Activated naive CD4-positive, alpha-beta T cell treated with anti-CD3 and anti-CD28 coated beads, Interleukin-2, amount 50 U/mL, for 16 hours (primary cell): ENCODE data around the gene PTBP1.

Experiments used
- DNase-seq: peaks from one replicate; pipeline ENCODE4 v3.0.0-alpha.2; 2020

PTBP1 gene

DNA sequence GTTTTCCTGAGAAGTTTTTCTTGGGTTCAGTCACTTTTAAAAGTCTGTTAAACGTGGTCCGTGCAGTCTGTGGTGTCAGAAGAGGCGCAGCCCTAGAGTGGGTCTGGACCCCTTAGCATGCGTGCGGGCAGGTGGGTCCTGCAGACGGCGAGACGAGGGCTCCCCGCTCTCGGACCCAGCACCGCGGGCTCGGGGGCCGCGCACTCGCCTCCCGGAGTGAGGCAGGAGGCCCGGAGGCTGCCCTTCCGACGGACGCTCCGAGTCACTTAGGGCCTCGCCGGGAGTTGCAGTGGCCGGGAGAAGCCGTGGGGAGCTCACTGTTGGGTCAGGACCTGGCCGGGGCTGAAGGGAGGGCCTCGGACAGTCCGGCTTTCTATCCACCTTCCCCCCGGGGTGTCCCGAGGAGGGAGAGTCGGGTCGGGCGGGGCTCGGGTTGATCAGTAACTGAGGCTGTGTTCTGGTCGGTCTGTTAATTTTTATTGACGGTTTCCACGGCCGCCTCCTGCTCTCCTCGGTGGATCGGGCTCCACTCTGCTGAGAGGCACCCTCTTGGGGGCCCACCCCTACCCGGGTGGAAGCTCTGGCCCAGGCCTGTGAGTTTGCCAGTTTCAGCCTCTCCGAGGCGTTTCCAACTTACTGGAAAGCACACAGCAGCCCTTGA is 1.3 kb downstream of the PTBP1 start:
- DNase-seq: no peak

DNA sequence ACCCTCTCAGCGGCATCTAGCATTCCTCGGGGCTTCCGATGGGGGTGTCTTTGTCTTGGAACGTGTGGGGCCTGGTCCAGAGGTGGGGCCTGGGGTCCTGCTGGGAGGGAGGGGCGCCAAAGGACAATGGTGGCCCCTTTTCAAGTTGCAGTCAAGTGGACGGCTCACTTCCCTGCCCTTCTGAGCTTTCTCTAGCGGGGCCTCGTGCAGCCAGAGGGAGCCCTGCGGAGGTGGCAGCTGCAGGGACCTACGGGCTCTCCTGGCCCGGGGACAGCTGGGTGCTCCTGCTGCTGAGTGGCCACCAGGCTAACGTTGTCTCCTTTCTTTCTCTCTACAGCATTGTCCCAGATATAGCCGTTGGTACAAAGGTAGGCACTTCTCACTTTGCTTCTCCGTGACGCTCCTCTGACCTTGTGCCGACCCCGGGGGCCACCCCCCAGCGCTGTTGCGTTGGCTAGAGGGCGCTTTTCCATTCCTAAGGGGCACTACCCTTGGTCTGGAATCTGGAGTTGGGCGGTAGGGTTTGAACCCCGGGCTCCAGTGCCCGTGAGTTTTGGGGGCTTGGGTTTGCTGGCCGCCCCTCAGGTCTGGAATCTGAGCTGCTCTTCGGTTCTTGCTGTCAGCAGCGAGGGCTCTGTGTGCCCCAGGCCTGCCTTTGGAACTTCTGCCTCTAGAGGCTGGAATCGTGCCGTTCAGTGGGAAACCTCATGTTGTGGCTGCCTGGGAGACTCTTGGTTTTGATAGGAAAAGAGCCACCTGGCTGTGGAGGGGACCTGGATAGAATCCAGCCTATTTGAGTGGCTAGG is 2.0 kb downstream of the PTBP1 start:
- DNase-seq: no peak

DNA sequence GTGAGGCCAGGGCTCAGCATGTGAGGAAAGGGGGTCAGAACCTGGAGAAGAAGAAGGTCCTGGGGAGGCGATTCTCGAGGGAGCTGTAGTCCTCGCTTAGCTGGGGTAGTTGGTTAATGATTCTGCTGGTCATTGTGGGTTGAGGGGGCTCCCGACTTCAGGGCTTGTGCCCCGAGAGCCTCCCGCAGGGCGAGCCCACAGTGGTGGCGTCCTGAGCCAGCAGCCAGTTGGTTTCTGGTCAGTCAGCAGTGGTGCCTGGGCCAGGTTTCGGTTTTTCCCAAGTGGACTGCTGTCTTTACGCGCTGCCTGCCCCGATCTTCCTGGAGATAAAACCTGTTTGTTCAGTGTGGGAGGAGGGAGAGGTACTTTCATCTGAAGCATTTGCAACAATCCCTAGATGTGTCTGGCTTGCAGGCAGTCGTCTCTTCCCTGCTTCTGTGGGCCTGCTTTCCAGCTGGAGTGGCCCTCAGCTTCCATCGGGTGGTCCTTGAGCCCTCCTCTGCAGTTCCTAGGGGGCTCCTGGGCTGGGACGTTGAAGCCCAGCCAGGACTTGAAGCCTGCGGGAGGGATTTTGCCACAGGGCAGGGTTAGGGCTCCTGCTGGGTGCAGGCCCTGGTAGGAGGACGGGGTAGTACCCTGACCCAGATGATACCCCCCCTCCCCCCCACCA is 3.2 kb downstream of the PTBP1 start:
- DNase-seq: no peak

DNA sequence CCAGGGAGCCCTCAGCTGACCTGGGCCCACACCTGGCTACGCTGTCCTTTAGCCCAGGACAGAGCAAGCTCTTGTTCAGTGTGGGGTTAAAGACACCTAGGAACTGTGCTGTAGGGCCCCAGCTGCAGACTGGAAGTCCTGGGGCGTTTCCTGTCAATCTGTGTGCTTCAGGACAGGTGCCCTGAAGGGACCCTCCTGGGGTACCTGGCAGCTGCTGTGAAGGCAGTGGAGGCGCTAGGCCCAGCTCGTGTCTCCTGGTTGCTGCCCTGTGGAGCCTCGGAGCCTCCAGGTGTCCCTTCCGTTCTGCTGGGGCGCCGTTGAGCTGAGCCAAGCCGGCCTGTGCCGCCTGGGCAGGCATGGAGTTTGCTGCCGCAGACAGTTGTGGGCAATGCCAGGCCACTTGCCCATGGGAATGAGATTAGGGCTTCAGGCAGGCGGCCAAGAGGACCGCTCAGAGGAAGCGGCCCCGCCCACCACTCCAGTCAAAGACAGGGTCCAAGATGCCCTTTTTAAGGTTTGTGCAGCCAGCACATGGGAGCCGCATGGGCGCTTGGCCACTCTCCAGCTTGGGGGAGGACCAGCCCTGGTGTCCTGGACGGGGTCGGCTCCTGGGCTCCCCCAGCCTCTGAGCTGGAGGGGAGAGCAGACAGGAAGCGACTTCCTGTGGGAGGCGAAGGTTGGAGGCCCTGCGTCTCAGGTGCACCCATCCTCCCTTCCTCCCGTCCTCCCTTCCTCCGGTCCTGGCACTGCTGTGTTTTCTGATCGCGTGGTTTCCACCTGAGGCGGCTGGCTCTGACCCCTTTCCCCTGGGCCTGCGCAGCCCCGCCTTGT is 4.0 kb downstream of the PTBP1 start:
- no peak for DNase-seq

DNA sequence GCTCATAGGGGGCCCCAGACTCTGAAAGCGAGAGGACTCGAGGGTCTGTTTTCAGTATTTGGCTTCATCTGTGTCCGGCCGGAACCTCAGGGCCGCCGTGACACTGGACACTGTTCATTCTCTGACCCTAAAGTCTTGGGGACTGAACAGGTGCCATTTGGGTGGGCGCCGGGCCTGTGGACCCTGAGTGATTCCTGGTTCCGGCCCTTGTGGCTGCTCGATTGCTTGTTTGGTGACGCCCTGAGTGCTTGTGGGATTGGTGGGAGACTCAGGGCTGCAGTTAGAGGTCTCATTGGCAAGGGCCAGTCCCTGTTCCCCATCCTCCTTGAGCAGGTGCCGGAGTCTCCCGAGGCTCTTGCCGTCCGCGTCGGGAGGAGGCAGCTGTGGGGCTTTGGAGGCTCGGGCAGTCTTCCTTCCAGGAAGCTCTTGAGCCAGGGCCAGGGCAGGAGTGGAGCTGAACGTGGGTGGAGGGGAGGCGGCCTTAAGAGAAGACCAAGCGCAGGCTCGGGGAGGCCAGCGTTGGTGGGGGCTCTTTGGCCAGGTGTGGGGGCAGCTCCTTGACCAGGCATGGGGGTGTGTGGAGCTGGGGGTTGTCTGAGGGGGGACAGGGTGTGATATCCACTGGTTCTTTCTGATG is 4.7 kb downstream of the PTBP1 start:
- no peak for DNase-seq

DNA sequence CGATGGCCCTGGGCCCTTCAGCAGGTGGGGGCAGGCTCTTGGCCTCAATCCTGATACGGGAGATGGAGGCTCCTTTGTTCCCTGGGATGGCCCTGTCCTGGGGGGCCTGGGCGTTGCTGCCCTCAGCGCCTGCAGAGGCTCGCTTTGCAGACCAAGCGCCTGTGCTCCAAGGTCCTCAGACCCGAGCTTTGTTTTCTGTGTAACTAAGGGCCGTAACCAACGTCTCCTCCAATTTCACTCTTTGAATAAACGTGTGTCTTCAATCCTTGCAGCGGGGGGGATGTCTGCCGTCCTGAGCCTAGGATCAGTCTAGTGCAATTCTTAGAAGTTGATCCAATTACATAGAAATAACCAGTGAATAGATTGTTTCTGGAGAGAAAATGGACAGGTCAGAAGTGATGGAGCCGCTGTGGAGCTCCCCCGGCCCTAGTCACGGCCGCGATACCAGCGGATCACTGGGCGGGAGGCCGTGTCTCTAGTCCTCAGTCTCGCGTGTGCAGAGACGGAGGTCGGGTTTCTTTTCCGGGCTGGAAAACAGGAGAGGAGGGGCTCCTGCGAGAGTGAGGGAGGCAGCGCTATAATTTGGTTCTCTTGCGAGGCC is 5.3 kb downstream of the PTBP1 start:
- DNase-seq: no peak

DNA sequence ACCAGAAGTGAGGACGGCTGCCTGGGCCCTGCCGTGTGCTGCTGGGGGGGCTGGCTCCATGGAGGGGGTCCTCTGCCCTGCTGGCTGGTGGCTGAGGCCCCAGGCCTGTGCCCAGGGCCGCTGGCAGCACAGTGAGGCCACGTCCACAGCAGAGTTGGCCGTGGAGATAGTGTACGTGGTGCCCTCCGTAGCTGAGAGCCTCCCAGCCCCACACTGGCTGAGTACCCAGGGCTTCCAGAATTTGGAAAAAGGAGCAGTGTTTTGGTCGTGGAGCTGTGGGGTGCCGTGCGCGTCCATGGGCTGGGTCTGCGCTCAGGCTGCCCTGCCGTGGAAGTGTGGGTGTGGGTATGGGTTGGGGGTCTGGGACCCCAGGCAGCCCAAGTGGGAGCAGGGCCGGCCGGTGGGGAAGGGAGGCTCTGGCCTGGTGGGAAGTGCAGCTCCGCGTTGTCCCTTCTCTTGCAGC is 5.9 kb downstream of the PTBP1 start:
- no peak for DNase-seq

DNA sequence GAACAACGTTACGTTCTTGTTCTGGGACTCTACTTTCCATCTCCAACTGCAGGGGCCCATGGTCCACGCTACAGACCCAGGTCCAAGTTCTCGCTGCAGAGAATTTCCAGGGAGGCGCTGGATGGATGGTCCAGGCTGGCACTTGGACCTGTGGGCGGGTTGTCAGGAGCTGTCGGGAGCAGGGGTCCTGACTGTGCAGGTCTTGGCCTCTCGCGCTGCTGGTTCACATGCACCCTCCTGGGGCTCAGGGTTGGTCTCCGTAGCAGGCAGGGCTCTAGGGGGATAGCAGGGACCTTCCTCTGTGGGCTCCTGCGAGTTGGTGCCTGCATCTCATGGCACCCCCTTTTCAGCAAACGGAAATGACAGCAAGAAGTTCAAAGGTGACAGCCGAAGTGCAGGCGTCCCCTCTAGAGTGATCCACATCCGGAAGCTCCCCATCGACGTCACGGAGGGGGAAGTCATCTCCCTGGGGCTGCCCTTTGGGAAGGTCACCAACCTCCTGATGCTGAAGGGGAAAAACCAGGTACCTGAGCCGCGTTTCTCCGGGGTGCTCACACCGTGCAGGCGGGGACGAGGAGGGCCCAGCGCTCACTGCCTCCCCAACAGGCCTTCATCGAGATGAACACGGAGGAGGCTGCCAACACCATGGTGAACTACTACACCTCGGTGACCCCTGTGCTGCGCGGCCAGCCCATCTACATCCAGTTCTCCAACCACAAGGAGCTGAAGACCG is 6.6 kb downstream of the PTBP1 start:
- no peak for DNase-seq

DNA sequence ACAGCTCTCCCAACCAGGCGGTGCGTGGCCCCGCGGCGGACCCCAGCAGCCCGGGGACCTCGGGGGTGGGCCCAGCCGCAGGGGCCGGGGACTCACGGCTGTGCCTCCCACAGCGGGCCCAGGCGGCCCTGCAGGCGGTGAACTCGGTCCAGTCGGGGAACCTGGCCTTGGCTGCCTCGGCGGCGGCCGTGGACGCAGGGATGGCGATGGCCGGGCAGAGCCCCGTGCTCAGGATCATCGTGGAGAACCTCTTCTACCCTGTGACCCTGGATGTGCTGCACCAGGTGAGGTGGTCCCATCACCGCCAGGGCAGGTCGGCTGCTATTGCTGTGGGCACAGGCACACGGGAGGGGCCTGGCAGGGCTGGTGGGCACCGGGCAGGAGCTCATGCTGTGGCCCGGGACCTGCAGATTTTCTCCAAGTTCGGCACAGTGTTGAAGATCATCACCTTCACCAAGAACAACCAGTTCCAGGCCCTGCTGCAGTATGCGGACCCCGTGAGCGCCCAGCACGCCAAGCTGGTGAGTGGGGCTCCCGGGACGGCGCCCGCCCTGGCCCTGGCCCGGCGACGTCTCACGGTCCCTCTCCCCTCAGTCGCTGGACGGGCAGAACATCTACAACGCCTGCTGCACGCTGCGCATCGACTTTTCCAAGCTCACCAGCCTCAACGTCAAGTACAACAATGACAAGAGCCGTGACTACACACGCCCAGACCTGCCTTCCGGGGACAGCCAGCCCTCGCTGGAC is 7.3 kb downstream of the PTBP1 start:
- DNase-seq: no peak

DNA sequence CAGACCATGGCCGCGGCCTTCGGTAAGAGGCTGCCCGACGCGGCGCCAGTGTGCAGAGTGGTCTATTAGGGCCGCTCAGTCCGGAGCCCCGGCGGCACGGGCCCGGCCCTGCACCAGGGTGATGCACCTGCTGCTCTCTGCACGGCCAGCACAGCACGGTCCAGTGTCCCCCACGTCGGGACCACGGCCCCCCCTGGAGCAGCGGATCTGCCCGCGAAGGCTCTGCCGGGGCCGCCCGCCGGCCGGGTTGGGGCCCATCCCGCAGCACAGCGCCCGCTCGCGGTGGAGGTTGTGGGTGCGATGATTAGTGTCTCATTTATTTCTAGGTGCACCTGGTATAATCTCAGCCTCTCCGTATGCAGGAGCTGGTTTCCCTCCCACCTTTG is 7.9 kb downstream of the PTBP1 start:
- no peak for DNase-seq

DNA sequence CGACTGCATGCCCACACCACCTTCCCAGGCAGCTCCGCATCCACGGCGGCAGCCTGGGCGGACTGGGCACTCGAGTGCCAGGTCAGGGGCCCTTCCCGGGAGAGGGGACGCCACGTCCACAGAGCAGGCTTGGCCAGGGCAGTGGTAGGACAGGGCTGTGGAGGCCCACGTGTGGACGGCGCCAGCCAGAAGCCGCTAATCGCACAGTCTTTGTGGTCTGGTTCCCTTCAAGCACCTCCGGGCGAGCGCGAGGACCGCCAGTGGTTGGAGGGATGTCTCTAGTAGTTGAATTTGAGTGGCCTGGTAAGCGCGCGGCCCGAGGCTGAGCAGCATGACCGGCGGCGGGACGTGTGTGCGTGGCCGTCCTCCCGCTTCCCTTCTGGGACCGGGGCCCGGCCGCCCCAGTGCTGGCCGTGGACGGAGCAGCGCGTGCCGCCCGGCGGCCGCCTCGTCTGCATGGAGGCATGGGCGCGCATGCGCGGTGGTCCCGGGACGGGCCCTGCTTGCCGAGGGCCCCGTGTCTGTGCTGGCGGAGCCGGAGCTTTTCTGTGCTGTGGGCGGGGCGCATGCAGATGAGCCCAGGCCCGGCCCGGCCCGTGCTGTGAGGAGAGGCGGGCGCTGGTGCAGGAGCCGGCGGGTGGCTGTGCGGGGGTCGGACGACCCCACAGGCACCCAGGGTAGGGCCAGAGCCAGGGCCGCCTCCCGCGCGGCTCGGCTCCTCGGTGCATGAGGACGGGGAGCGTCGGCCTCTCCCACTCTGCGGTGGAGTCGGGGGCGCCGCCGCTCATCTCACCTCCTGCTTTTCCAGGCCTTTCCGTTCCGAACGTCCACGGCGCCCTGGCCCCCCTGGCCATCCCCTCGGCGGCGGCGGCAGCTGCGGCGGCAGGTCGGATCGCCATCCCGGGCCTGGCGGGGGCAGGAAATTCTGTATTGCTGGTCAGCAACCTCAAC is 8.6 kb downstream of the PTBP1 start:
- no peak for DNase-seq

DNA sequence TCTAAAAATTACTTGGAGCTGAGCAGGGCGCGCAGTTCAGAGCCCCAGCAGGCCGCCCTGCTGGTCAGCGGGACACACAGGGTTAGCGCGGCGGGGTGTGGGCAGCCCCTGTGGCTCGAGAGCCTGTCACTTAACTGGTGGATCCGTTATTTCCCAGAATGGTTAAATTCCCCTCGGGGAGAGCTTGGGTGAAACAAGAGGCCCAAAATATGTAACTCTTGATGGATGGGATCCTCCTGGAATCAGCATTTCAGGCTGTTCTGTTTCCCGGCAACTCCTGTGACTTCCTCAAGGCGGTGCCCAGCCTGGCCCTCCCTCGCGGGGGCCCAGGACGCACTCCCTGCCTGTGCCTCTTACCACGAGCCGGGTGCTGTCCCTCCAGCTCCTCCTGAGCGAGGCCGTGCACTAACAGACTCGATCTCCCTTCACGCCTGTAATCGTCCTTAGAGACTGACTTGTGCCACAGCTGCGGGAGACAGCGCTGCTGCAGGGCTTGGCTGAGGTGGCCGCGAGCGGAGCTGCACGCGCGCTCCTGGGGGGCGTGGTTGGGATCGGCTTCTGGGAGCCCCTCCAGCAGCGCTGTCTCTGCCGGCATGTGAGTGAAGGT is 9.7 kb downstream of the PTBP1 start:
- no peak for DNase-seq

DNA sequence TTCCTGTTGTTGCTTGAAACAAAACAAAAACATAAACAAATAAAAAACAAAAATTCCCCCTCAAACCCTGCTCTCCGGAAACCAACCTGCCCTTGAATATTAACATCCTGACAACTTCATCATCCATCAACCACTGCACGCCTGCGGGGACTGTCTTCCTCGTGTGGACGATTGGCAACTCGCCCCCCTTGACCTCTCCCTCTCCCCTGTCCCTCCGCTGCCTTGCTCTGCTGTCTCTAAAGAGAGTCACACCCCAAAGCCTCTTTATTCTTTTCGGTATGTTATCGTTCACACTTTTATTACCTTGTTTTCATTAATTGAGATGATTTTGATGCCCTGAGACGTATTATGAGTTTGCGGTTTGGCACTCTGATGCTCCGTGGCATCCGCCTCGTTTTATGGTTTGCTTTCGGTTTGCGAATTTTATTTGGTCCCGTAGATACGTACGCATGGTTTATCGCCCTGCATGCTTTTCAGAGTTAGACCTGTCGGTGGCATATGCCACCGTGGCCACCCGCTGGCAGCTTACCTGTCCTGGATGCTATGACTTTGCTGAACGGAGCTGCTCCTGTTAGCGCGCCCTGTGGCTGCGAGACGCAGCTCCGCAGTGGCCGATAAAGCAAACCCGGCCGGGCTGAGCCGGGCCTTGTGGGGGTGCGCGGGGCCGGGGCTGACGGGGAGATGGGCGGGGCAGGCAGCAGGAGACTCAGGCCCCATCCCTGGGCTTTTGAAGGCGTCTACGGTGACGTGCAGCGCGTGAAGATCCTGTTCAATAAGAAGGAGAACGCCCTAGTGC is 10.6 kb downstream of the PTBP1 start:
- DNase-seq: no peak

DNA sequence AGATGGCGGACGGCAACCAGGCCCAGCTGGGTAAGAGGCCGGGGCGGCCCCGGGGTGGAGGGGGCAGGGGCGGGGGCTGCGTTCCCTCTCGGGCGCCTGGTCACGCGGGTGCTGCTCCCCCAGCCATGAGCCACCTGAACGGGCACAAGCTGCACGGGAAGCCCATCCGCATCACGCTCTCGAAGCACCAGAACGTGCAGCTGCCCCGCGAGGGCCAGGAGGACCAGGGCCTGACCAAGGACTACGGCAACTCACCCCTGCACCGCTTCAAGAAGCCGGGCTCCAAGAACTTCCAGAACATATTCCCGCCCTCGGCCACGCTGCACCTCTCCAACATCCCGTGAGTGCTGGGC is 11.1 kb downstream of the PTBP1 start:
- no peak for DNase-seq

DNA sequence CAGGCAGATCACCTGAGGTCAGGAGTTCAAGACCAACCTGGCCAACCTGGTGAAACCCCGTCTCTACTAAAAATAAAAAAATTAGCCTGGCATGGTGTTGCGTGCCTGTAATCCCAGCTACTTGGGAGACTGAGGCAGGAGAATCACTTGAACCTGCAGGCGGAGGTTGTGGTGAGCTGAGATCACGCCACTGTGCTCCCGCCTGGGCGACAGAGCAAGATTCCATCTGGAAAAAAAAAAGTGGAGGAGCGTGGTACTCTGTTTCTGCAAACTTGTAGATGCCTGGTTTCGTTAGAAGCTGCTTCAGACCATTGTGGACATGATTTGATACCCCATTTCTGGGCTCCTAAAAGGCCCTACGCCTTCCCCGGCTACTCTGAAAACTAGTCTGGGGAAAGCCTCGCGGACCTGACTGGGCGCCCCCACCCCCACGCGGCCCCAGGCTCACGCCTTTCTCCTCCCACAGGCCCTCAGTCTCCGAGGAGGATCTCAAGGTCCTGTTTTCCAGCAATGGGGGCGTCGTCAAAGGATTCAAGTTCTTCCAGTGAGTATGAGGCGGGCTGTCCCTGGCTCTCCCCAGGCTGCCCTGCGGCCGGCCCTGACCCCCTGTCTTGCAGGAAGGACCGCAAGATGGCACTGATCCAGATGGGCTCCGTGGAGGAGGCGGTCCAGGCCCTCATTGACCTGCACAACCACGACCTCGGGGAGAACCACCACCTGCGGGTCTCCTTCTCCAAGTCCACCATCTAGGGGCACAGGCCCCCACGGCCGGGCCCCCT is 13.0 kb downstream of the PTBP1 start:
- no peak for DNase-seq

DNA sequence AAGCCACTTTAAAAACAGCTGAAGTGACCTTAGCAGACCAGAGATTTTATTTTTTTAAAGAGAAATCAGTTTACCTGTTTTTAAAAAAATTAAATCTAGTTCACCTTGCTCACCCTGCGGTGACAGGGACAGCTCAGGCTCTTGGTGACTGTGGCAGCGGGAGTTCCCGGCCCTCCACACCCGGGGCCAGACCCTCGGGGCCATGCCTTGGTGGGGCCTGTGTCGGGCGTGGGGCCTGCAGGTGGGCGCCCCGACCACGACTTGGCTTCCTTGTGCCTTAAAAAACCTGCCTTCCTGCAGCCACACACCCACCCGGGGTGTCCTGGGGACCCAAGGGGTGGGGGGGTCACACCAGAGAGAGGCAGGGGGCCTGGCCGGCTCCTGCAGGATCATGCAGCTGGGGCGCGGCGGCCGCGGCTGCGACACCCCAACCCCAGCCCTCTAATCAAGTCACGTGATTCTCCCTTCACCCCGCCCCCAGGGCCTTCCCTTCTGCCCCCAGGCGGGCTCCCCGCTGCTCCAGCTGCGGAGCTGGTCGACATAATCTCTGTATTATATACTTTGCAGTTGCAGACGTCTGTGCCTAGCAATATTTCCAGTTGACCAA is 13.7 kb downstream of the PTBP1 start:
- DNase-seq: no peak

DNA sequence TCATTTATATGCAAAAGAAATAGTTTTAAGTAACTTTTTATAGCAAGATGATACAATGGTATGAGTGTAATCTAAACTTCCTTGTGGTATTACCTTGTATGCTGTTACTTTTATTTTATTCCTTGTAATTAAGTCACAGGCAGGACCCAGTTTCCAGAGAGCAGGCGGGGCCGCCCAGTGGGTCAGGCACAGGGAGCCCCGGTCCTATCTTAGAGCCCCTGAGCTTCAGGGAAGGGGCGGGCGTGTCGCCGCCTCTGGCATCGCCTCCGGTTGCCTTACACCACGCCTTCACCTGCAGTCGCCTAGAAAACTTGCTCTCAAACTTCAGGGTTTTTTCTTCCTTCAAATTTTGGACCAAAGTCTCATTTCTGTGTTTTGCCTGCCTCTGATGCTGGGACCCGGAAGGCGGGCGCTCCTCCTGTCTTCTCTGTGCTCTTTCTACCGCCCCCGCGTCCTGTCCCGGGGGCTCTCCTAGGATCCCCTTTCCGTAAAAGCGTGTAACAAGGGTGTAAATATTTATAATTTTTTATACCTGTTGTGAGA is 14.3 kb downstream of the PTBP1 start:
- DNase-seq: no peak
